Measurements from ENCODE around the gene PRMT7.

PRMT7 gene

DNA sequence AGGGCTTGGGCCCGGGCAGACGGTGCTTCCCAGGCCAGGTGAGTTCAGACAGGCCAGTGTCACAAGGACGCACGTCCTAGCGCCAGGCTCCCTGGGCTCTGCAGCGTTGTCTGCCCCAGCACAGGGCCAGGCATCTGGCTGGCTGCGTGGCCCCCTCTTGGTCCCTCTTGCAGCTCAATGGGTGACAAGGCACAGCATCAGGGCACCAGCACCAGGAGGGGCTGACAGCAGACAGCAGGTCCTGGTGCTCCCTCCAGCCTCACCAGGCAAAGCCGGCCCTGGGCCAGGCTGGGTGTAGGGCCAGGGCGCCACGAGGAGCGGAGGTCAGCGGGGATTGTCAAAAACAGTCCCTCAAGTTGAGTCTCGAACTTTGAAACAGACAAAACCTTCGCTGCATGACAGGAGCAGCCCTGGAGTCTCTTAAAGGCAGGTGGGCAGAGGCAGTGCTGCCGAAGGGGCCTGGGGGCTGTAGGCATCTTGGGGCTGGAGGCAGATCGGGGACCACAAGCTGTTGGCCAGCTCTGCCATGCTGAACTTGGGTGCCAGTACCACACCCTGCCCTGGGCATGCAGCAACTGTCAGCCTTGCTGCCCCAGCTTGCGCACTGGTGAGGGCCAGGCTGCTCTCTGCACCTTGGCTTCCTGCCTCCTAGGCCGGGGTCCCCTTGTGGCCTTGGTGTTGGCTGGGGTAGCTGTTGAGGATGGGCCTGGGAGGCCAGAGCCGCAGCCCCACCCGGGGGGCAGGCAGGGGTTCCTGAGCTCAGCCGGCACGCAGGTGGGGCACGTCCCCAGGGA lies 48.8 kb downstream of the PRMT7 start:
- Histone ChIP-seq H3K27me3 (ENCODE audit: insufficient read depth, low read length) (no peaks in the 10 kb centered on the region), H3K9me3 (ENCODE audit: low read length) (no peaks in the 10 kb centered on the region), H3K4me3 (ENCODE audit: low read length) (no peak overlapping the region), H2AFZ (ENCODE audit: low read depth, low read length) (no peak overlapping the region), H3K36me3 (ENCODE audit: insufficient read depth, low read length) (peaks cover 30% of the 10 kb centered on the region), H3K4me1 (ENCODE audit: insufficient read depth, low read length) (peaks cover 3% of the 10 kb centered on the region)

DNA sequence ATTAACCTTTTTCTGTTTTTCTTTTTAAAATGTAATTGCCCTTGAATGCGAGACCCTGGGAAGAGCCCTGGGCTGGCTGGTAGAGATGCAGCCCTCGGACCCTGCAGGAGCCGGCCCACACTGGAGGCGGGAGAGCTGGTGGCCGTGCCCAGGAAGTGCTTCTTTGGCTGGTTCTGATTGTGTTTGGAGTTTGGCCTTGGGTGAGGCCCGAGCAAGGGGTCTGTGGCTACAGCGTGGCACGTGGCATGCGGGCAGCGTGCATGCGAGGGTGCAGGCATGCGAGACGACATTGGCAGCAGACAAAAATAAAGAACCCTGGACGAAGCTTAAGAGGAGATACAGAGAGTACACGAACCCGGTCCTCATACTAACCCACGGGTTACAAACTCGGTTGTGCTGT lies 49.7 kb downstream of the PRMT7 start:
- Histone ChIP-seq H3K9me3 (ENCODE audit: low read length) (no peaks in the 10 kb centered on the region), H3K27me3 (ENCODE audit: insufficient read depth, low read length) (no peaks in the 10 kb centered on the region), H2AFZ (ENCODE audit: low read depth, low read length) (no peak overlapping the region), H3K36me3 (ENCODE audit: insufficient read depth, low read length) (peaks cover 25% of the 10 kb centered on the region), H3K4me1 (ENCODE audit: insufficient read depth, low read length) (peaks cover 3% of the 10 kb centered on the region), H3K4me3 (ENCODE audit: low read length) (no peak overlapping the region)

DNA sequence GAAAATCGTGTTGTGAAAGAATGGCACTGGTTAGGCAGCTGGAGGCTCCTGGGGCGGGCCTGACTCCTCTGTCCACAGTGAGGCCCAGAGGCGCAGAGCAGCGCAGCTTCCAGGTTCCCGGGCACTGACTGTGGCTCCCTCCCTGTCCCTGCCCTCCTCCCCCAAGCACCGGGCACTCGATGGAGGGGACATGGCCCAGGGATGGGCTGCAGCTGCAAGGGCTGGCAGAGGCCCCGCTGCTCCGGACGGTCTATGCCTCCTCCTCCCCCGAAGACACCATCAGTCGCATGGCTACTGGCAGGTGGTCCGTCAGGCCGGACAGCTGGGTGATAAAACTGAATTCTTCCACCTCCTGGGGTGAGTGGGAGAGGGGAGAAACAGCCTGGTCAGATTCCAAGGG lies 50.1 kb downstream of the PRMT7 start:
- no peak overlapping the region for H2AFZ ChIP-seq (ENCODE audit: low read depth, low read length)

DNA sequence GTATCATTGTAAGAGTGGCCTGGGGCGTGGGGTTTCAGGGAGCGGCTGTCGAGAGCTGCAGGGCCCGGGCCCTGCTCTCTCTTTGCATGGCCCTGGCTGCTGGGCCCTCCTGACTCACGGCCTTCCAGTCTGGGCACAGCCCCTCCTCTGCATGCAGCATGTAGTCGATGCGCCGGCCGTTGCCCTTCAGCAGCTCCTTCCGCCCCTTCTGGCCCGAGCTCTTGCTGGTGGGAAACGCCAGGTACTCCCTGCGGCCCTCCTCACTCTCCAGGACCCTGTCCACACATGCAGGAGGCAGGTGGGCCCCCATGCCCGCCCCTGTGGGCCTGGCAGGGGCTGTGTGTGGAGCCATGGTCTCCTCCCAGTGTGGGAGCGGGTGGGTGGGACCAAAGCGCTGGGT lies 50.7 kb downstream of the PRMT7 start:
- peaks cover 17% of the 10 kb centered on the region for H3K36me3 ChIP-seq (ENCODE audit: insufficient read depth, low read length)
- H3K27me3 ChIP-seq (ENCODE audit: insufficient read depth, low read length), result no peaks in the 10 kb centered on the region
- H2AFZ ChIP-seq (ENCODE audit: low read depth, low read length), result no peak overlapping the region
- H3K4me1 ChIP-seq (ENCODE audit: insufficient read depth, low read length), result peaks cover 3% of the 10 kb centered on the region
- H3K9me3 ChIP-seq (ENCODE audit: low read length), result no peaks in the 10 kb centered on the region
- H3K4me3 ChIP-seq (ENCODE audit: low read length), result no peak overlapping the region

More for the DNA sequence above, 50.1 kb downstream of the PRMT7 start:
- H3K36me3 ChIP-seq (ENCODE audit: insufficient read depth, low read length), result peaks cover 22% of the 10 kb centered on the region
- H3K4me1 ChIP-seq (ENCODE audit: insufficient read depth, low read length), result peaks cover 3% of the 10 kb centered on the region
- H3K9me3 ChIP-seq (ENCODE audit: low read length), result no peaks in the 10 kb centered on the region
- no peaks in the 10 kb centered on the region for H3K27me3 ChIP-seq (ENCODE audit: insufficient read depth, low read length)
- no peak overlapping the region for H3K4me3 ChIP-seq (ENCODE audit: low read length)

DNA sequence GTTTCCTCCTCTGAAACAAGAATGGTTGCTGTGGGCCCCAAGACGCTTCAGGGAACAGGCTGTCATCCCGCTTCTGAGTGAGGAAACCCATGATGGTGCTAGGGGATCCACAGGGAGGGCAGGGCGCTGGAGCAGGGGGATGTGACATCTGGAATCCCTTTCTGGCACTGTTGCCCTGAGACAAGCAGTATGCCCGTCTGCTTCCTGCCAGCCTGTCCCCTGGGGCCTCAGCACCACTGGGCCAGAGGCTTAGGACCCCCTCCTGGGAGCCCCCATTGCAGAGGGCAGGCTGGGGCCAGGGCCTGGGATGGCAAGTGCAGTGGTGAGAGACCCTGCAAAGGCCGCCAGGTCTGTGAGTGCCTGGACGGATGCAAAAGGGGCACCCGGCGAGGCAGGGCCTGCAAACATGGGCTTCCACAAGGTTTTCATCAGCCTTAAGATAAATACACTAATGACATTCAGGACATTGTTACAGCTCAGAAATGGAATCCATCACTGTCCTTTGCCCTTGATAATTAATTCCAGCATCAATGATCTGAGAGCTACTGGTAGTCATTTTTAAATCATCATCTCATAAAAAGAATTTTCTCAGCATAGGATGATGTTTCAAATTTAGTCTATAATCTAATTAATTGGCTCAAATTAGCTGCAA lies 51.6 kb downstream of the PRMT7 start:
- Histone ChIP-seq H3K4me3 (ENCODE audit: low read length) (no peak overlapping the region), H3K27me3 (ENCODE audit: insufficient read depth, low read length) (no peaks in the 10 kb centered on the region), H2AFZ (ENCODE audit: low read depth, low read length) (no peak overlapping the region), H3K9me3 (ENCODE audit: low read length) (no peaks in the 10 kb centered on the region), H3K4me1 (ENCODE audit: insufficient read depth, low read length) (peaks cover 3% of the 10 kb centered on the region), H3K36me3 (ENCODE audit: insufficient read depth, low read length) (peaks cover 8% of the 10 kb centered on the region)

DNA sequence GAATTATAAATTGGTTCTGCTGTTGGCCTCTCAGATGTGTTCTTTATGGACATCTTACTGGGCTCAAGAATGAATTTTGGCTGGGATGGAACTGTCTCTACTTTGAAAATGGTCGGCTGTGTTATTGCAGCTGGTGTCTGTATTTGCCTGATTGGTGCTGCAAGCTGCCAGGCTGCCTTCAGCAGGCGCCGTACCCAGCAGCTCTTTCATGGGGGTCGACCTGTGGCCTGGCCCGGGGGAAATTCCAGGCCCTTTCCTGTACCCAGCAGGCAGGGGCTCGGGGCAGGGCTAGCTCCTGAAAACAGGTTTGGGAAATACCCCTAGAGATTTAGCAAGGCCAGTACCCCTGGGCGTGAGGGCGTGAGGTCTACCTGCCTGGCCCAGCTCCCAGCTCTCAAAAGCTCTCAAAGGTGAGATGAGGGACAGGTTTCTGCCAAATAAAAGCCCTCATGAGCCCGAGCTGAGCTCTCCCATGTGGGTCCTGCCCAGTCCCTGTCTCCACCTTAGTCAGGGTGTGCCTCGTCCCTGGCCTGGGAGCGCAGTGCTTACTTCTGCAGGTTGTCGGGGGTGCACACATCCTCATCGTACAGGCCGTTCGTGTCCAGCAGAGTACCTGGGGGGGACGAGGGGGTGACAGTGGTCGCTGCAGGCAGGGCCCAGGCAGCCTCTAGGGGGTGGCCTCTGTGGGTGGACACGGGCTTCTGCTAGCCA lies 52.3 kb downstream of the PRMT7 start:
- Histone ChIP-seq H2AFZ (ENCODE audit: low read depth, low read length) (no peak overlapping the region), H3K4me1 (ENCODE audit: insufficient read depth, low read length) (peaks cover 5% of the 10 kb centered on the region), H3K36me3 (ENCODE audit: insufficient read depth, low read length) (peaks cover 1% of the 10 kb centered on the region), H3K9me3 (ENCODE audit: low read length) (no peaks in the 10 kb centered on the region), H3K4me3 (ENCODE audit: low read length) (no peak overlapping the region), H3K27me3 (ENCODE audit: insufficient read depth, low read length) (no peaks in the 10 kb centered on the region)

DNA sequence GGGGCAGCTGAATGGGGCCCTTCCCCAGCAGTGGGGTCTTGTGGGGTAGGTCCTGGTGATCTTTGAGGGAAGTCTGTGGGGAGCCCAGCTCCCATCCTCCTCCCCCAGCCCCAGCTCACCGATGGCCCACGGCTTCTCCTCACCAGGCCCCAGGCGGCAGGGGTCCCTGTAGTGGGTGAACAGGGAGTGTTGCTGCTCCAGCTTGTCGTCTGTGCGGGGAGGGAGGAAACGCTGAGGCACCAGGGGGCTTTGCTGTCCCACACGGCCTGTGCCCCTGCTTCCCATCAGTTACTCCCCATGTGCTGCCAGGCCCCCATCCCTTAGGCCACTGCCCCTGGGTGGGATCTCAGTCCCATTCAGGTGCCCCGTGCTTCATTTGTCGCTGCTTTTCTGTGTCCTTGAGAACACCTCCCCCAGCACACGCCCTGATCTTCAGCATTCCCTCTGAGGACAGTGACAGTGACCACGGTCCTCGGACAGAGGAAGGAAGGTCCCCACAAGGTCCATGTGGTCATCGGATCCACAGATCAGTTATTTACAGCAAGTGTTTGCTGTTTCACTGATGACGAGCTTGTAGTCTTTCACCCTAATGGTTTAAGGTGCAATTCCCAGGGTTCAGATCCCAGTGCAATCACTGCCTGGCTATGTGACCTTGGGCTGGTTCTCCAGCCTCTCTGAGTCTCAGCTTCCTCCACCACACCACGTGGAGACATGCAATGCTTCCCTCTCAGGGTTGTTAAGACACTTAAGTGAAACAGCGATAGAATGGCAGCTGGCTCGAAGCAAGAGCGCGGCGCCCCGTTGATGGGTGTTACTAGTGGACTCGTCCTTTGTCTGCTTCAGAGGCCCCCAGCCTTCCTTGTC lies 53.1 kb downstream of the PRMT7 start:
- Histone ChIP-seq H2AFZ (ENCODE audit: low read depth, low read length) (no peak overlapping the region), H3K36me3 (ENCODE audit: insufficient read depth, low read length) (no peaks in the 10 kb centered on the region), H3K4me3 (ENCODE audit: low read length) (no peak overlapping the region), H3K4me1 (ENCODE audit: insufficient read depth, low read length) (peaks cover 10% of the 10 kb centered on the region), H3K27me3 (ENCODE audit: insufficient read depth, low read length) (no peaks in the 10 kb centered on the region), H3K9me3 (ENCODE audit: low read length) (no peaks in the 10 kb centered on the region)

DNA sequence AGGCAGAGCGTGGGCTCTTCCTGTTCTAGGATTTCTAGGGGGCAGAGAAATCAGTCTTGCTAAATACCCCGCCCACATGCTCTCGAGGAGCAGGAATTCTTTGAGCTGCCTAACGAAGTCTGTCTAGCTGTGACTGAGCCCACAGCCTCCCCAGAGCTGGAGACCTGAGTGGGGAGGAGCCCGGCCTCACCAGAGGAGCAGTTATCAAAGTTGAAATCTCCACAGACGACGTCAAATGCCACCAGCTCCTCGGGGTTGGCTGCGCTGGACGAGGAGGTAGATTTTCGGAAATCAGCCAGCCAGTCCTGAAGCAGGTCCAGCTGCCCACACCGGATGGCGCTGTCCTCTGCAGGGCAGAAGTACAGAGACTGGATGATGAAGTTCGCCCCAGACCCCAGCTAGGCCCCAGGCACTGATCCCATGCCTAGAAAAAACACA lies 53.8 kb downstream of the PRMT7 start:
- H3K36me3 ChIP-seq (ENCODE audit: insufficient read depth, low read length), result no peaks in the 10 kb centered on the region
- H3K4me1 ChIP-seq (ENCODE audit: insufficient read depth, low read length), result peaks cover 10% of the 10 kb centered on the region
- H2AFZ ChIP-seq (ENCODE audit: low read depth, low read length), result no peak overlapping the region
- no peaks in the 10 kb centered on the region for H3K27me3 ChIP-seq (ENCODE audit: insufficient read depth, low read length)
- H3K9me3 ChIP-seq (ENCODE audit: low read length), result no peaks in the 10 kb centered on the region
- no peak overlapping the region for H3K4me3 ChIP-seq (ENCODE audit: low read length)

DNA sequence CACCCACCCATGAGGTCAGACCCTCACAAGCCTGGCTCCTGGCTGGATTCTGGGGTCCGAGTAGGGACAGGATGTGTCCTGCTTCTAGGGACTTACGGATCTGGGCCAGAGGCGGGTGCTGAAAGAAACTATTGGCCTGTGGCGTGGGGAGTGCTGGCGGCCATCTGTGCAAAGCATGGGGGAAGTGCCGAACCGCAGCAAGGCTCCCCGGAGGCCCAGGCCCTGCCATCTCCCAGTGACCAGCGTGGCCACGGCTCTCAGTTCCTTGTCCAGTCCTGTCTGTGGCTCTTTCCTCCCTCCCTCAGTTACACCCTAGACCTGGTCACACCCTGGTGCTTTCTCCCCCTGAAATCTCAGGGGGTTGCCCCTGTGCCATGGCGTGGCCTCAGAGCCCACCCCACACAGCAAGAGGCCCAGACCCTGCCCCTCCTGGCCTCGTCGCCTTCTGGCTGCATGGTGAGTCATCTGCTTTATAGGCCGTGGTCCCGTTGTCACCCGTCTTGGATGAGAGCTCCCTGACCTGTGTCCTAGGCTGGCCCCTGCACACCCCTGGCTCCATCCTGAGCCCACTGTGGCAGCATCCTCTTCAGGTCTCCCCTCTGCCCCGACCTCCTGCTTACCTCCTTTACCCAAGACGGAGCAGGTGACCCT lies 54.5 kb downstream of the PRMT7 start:
- Histone ChIP-seq H3K4me1 (ENCODE audit: insufficient read depth, low read length) (peaks cover 10% of the 10 kb centered on the region), H3K4me3 (ENCODE audit: low read length) (no peak overlapping the region), H3K36me3 (ENCODE audit: insufficient read depth, low read length) (no peaks in the 10 kb centered on the region), H2AFZ (ENCODE audit: low read depth, low read length) (no peak overlapping the region), H3K9me3 (ENCODE audit: low read length) (no peaks in the 10 kb centered on the region), H3K27me3 (ENCODE audit: insufficient read depth, low read length) (no peaks in the 10 kb centered on the region)

DNA sequence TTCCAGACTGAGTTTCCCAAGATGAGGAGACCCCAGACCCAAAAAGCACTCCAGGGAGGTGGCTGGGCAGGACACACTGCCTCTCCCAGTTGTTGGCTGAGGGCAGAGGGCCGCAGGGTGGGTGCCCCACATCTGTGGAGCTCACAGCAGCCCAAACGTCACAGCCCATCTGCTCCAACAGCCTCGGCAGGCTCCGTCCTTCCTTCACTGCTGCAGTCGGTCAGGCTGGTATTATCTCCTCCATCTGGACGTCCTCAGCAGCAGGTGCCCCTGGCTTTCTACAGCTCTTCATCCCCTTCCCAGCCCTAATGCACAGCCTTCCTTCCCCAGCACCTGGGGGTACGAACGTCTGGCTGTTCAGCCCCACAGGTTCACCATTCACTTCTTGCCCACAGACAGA lies 55.2 kb downstream of the PRMT7 start:
- no peaks in the 10 kb centered on the region for H3K27me3 ChIP-seq (ENCODE audit: insufficient read depth, low read length)
- H3K4me1 ChIP-seq (ENCODE audit: insufficient read depth, low read length), result peaks cover 10% of the 10 kb centered on the region
- no peak overlapping the region for H3K4me3 ChIP-seq (ENCODE audit: low read length)
- H3K9me3 ChIP-seq (ENCODE audit: low read length), result no peaks in the 10 kb centered on the region
- no peaks in the 10 kb centered on the region for H3K36me3 ChIP-seq (ENCODE audit: insufficient read depth, low read length)
- H2AFZ ChIP-seq (ENCODE audit: low read depth, low read length), result no peak overlapping the region

DNA sequence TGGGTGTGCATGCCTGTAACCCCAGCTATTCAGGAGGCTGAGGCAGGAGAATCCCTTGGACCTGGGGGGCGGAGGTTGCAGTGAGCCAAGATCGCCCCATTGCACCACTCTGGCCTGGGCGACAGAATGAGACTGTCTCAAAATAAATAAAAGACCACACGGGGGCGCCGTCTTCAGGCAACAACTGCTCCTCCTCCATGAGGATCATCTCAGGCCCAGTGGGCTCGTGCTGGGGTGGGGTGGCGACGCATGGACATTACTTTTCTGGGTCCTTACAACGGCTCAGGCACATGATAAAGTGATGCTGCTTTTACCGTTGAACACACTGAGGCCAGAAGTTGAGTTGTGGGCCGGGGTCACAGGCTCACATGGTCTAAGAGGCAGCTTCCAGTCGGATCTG lies 56.2 kb downstream of the PRMT7 start:
- H3K4me3 ChIP-seq (ENCODE audit: low read length), result no peak overlapping the region
- no peaks in the 10 kb centered on the region for H3K36me3 ChIP-seq (ENCODE audit: insufficient read depth, low read length)
- H3K9me3 ChIP-seq (ENCODE audit: low read length), result no peaks in the 10 kb centered on the region
- peaks cover 10% of the 10 kb centered on the region for H3K4me1 ChIP-seq (ENCODE audit: insufficient read depth, low read length)
- no peaks in the 10 kb centered on the region for H3K27me3 ChIP-seq (ENCODE audit: insufficient read depth, low read length)
- H2AFZ ChIP-seq (ENCODE audit: low read depth, low read length), result no peak overlapping the region

DNA sequence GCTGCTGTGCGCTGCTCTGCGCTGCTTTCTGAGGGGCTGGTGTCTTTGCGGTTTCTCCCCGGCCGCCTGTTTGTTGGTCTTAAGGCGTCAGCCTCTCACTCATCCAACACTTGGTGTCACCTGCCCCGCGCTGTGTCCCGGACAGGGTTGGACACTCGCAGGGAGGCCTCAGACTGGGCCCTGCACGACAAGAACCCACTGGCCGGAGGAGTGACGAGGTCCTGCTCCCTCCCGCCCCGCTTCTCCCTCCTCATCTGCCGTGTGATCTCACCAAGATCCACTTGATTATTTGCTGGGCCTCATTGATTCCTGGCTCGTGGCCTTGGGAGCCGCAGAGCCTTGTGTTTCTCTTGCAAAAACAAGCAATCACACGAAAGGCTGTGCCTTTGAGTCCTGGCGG lies 56.6 kb downstream of the PRMT7 start:
- Histone ChIP-seq H3K9me3 (ENCODE audit: low read length) (no peaks in the 10 kb centered on the region), H2AFZ (ENCODE audit: low read depth, low read length) (no peak overlapping the region), H3K36me3 (ENCODE audit: insufficient read depth, low read length) (no peaks in the 10 kb centered on the region), H3K4me3 (ENCODE audit: low read length) (no peak overlapping the region), H3K27me3 (ENCODE audit: insufficient read depth, low read length) (no peaks in the 10 kb centered on the region), H3K4me1 (ENCODE audit: insufficient read depth, low read length) (peaks cover 10% of the 10 kb centered on the region)

Measured in neuron (in vitro differentiated cells).